T-helper 17 cell (primary cell): ENCODE data around the gene TEAD2. TPM values are rescaled to one million over a fixed set of nuclear protein-coding genes. Genes with fewer than 3 reads are reported as not detected.
A peak's percentile ranks its signal among the peaks of the same experiment; 100 is the strongest.

Experiments used
- ATAC-seq: fragments of 150-1000 bp; cut with Tn5 transposase; 2 replicates; pipeline ENCODE4 v1.10.0; 2021; ENCODE audit warnings: mild to moderate bottlenecking, moderate library complexity
- DNase-seq, 3 donors: peaks; one replicate each; pipeline versions ENCODE4 v3.0.0 to v3.0.0-alpha.2; 2020 to 2021
- H3K9me3 ChIP-seq: one replicate; pipeline ENCODE4 v1.7.0; 2013; ENCODE audit warnings: low read length, mild to moderate bottlenecking; ENCODE audit not compliant: control insufficient read depth, poor library complexity, severe bottlenecking
- H3K27ac Mint-ChIP-seq: one replicate; pipeline ENCODE4 v1.8.0; 2022; ENCODE audit warnings: mild to moderate bottlenecking, moderate library complexity, mixed read lengths
- H3K27me3 Mint-ChIP-seq: one replicate; pipeline ENCODE4 v1.8.0; 2022; ENCODE audit warnings: mixed read lengths
- H3K36me3 Mint-ChIP-seq: one replicate; pipeline ENCODE4 v1.8.0; 2022; ENCODE audit warnings: low read depth, mixed read lengths
- H3K4me1 Mint-ChIP-seq: one replicate; pipeline ENCODE4 v1.8.0; 2022; ENCODE audit warnings: mild to moderate bottlenecking, mixed read lengths
- H3K4me3 Mint-ChIP-seq: one replicate; pipeline ENCODE4 v1.8.0; 2022; ENCODE audit warnings: mild to moderate bottlenecking, moderate library complexity, mixed read lengths
- total RNA-seq, 4 donors: library from RNA in 2 of 4; stranded (reverse) in 2 of 4; gene quantifications; one replicate each; pipeline ENCODE4 v1.2.3 and lab custom pipeline; 2022 to 2026

TEAD2 gene
- total RNA-seq, 2 donors from 2014 or later = 0.17 TPM; not detected in 1

DNA sequence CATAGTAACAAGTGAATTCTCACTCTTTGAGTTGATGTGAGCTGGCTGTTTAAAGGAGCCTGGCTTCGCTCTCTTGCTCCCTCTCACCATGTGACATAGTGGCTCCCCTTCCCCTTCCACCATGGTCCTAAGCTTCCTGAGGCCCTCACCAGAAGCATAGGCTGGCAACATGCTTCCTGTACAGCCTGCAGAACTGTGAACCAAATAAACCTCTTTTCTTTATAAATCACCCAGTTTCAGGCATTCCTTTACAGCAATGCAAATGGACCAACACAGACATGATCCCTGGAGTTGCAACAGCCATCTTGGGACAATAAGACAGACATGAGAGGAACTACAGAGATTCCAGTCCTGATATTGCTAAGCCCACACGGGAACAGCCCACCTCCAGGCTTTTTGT lies 12.6 kb downstream of the TEAD2 start:
- H3K27me3 Mint-ChIP-seq = peaks cover 21% of the 10 kb centered on the region
- H3K36me3 Mint-ChIP-seq = no peaks in the 10 kb centered on the region
- H3K4me1 Mint-ChIP-seq = peaks cover 6% of the 10 kb centered on the region
- no peak overlapping the region for H3K4me3 Mint-ChIP-seq
- no peak overlapping the region for H3K27ac Mint-ChIP-seq
- ATAC-seq (no peak), DNase-seq (no peak)
- no peaks in the 10 kb centered on the region for H3K9me3 ChIP-seq

- peaks cover 6% of the 10 kb centered on the region for H3K4me1 Mint-ChIP-seq
- no peaks in the 10 kb centered on the region for H3K9me3 ChIP-seq
- DNase-seq (no peak), ATAC-seq (no peak)
- H3K36me3 Mint-ChIP-seq = no peaks in the 10 kb centered on the region
- H3K4me3 Mint-ChIP-seq = no peak overlapping the region
- H3K27me3 Mint-ChIP-seq = peaks cover 13% of the 10 kb centered on the region
- H3K27ac Mint-ChIP-seq = no peak overlapping the region
Measured at GRCh38 chr19:49348305-49349189, 13.7 kb downstream of the TEAD2 start.

DNA sequence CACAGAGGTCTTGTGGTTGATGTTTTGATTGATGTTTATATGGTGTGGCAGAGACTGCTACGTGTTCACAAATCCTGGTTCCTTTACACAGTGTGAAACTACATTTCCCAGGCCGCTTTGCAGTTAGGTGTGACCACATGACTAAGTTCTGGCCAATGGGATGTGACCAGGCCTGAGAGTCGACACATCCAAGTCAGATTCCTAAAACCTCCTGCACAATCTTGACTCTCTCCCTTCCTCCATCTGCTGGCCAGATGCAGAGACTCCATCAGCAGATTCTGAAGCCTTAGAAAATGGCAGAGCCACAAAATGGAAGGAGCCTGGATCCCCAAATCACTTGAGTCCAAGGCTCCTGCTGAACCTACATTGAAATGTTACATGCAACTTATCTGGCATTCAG lies 14.4 kb downstream of the TEAD2 start:
- Mint-ChIP-seq H3K27me3 (peaks cover 9% of the 10 kb centered on the region), H3K36me3 (peaks cover under 1% of the 10 kb centered on the region)
- DNase-seq = no peak

DNA sequence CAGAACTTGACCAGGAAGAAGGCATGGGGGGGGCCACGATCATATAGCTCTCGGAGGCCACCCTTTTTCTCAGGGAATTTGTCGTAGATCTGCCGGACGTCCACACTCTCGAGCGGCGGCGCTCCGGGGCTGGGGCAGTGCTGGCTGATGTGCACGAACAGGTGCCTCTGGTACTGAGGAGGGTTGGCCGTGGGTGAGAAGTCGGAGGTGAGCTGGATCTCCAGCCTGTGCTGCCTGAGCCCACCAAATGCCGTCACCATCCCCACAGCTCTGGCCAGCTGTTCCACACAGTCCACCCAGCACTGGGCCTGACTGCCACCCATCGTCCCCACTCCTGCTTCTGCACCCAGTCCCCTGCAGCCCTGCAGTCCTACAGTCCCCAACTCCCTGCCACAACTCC lies 15.0 kb downstream of the TEAD2 start:
- Mint-ChIP-seq H3K27me3 (peaks cover 9% of the 10 kb centered on the region), H3K27ac (no peak overlapping the region), H3K4me1 (peaks cover 8% of the 10 kb centered on the region), H3K4me3 (no peak overlapping the region), H3K36me3 (peaks cover 3% of the 10 kb centered on the region)
- DNase-seq (no peak), ATAC-seq (no peak)
- H3K9me3 ChIP-seq = no peaks in the 10 kb centered on the region

More for the DNA sequence above, 14.4 kb downstream of the TEAD2 start:
- H3K4me3 Mint-ChIP-seq = no peak overlapping the region
- H3K9me3 ChIP-seq = no peaks in the 10 kb centered on the region
- peaks cover 5% of the 10 kb centered on the region for H3K4me1 Mint-ChIP-seq
- H3K27ac Mint-ChIP-seq = no peak overlapping the region
- ATAC-seq = peak; percentile 58

GRCh38 chr19:49344505-49345423 lies 17.5 kb downstream of the TEAD2 start:
- Mint-ChIP-seq H3K4me1 (peaks cover 14% of the 10 kb centered on the region), H3K4me3 (no peak overlapping the region), H3K36me3 (peaks cover 6% of the 10 kb centered on the region), H3K27ac (peak overlapping the region; percentile 89), H3K27me3 (no peaks in the 10 kb centered on the region)
- H3K9me3 ChIP-seq = no peaks in the 10 kb centered on the region
- DNase-seq (no peak), ATAC-seq (no peak)

DNA sequence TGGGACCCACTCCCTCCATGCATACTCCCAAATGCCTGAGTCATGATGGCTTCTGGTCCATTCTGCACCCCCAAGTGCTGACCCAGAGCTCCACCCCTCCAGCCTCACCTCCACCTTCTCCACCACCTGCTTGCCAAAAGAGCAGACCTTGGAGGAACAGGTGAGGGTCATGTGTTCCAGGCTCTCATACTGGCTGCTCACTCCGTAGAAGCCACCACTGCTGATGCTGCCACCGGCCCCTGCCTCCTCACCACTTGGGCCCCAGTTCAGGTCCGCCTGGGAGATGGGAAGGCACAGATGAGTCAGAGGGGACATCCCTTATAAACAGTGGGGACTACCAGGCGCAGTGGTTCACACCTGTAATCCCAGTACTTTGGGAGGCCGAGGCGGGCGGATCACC lies 19.1 kb downstream of the TEAD2 start:
- Mint-ChIP-seq H3K4me1 (peaks cover 22% of the 10 kb centered on the region), H3K36me3 (peaks cover 12% of the 10 kb centered on the region), H3K27me3 (no peaks in the 10 kb centered on the region), H3K27ac (peak overlapping the region; percentile 86), H3K4me3 (no peak overlapping the region)
- no peak for DNase-seq
- no peak for ATAC-seq
- no peaks in the 10 kb centered on the region for H3K9me3 ChIP-seq

DNA sequence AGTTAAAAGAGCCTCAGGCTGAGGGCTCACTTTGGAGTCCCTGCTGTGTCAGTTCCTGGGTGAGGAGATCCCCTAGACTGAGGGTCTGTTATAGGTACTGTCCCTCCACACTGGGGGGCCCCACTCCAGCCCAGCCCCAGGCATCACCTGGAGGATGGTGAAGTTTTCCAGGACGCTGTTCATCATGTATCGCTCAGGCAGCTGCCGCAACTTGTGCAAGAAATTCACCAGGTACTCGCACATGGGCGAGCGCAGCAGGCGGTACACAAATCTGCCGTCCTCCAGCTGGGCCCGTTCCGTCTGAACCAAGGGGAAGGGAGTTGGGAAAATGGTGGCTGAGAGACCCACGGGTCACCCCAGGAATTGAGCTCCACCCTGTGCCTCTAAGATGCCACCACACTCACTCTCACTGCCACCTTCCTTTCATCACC lies 19.9 kb downstream of the TEAD2 start:
- Mint-ChIP-seq H3K36me3 (peaks cover 12% of the 10 kb centered on the region), H3K4me1 (peaks cover 22% of the 10 kb centered on the region), H3K4me3 (no peak overlapping the region), H3K27ac (no peak overlapping the region), H3K27me3 (no peaks in the 10 kb centered on the region)
- ATAC-seq (no peak), DNase-seq (no peak)
- no peaks in the 10 kb centered on the region for H3K9me3 ChIP-seq

DNA sequence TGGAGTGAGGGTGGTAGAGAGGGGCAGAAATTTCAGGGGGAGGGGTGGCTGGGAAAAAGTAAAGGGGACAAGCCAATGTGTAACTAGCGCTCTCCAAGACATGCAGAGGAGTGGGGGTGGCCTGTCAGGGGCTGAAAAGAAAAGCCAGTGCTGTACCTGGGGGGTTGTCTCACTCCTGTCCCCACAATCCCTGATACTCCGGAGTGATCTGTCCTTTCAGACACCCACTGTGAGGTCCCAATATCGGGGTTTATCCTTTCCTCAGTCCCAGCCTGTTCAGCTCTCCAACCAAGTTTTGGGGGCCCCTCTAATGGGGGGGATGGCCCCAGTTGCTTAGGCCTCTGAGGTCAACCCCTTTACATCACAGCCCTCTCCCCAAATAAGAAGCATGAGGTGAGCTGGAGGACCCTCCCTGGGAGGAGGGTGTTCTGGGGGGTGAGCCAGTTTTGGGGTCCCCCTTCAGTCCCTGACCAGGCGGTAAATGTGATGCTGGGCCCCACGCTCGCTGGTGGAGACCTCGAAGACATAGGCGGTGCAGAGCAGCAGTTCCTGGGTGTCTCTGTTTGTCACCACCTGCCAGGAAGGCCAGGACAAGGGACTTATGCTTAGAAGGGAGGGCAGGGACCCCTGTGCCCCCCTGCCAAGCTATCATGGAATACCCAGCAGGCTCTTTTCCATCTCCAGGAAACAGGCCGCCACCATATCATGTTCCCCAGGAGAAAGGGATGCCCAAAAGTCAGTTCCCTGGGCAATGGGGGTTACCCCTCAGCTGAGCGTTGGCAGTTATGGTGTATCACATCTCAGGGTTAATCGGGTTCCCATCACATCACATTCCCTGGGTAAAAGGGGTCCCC lies 21.1 kb downstream of the TEAD2 start:
- Mint-ChIP-seq H3K36me3 (peaks cover 14% of the 10 kb centered on the region), H3K27me3 (no peaks in the 10 kb centered on the region), H3K4me1 (peaks cover 30% of the 10 kb centered on the region), H3K4me3 (no peak overlapping the region), H3K27ac (no peak overlapping the region)
- H3K9me3 ChIP-seq = no peaks in the 10 kb centered on the region
- DNase-seq (no peak), ATAC-seq (no peak)

DNA sequence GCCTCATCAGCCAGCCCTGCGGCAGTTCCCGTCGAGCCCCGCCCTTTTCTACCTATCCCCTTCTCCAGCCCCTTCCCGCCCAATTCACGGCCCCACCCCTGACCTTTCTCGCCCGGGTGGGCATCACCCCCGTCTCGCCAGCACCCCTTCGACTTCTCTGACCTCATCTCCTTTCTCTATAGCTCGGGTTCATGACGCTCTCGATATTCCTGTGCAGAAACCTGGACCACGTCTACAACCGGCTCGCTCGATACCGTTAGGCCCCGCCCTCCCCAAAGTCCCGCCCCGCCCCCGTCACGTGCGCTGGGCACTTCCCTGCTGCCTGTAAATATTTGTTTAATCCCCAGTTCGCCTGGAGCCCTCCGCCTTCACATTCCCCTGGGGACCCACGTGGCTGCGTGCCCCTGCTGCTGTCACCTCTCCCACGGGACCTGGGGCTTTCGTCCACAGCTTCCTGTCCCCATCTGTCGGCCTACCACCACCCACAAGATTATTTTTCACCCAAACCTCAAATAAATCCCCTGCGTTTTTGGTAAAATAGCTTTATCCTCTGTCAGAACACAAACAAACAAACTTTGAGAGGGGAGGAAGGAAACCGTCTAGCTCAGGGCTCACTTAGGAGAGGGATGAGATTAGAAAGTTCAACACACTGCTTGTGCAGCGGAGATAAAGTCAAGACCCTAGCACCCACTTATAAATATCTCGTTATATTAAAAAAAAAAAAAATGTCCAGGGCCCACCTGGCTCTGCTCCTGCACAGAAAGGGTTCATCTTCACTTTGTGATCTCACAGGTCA lies 21.9 kb downstream of the TEAD2 start:
- DNase-seq (no peak), ATAC-seq (peak; percentile 36)
- H3K27me3 Mint-ChIP-seq = no peaks in the 10 kb centered on the region
- no peaks in the 10 kb centered on the region for H3K9me3 ChIP-seq
- peak overlapping the region; percentile 47 for H3K4me3 Mint-ChIP-seq
- H3K4me1 Mint-ChIP-seq = peaks cover 37% of the 10 kb centered on the region
- no peak overlapping the region for H3K27ac Mint-ChIP-seq
- peaks cover 16% of the 10 kb centered on the region for H3K36me3 Mint-ChIP-seq

DNA sequence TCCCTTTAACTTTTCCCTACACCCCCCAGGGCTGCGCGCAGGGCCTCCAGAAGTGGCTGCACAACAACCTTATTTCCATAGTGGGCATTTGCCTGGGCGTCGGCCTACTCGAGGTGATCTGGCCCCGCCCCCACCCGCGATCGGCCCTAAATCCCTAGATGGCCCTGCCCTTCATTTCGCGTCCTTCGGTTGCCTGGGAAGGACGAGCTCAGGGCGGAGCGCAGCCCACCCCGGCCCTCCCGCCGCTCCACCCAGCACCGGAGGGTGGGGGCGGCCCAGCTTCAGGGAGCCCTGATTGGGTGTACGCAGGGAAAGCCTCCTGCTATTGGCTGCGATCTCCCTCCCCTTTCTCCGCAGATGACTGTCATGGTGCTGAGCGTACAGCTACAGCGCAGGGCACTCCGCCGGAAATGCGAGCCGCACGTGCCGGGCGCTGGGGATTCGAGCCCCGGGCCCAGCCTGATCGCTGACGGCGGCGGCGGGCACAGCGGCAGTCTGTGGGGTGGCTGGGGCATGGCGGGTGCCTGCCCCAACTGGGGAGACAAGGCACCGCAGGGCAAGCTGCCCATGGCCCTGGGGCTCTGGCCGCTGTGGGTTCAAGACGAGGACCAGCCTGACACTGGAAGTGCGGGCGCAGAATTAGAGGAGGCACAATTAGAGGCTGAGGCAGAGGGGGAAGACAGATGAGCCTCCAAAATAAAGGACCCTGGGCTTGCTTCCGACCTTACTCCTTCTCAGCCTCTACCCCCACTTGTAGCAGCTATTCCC lies 22.7 kb downstream of the TEAD2 start:
- Mint-ChIP-seq H3K36me3 (peaks cover 16% of the 10 kb centered on the region), H3K27me3 (no peaks in the 10 kb centered on the region), H3K27ac (peak overlapping the region; percentile 68), H3K4me3 (peak overlapping the region; percentile 47), H3K4me1 (peaks cover 41% of the 10 kb centered on the region)
- DNase-seq (no peak), ATAC-seq (no peak)
- no peaks in the 10 kb centered on the region for H3K9me3 ChIP-seq

- H3K27ac Mint-ChIP-seq = peak overlapping the region; percentile 68
- peaks cover 16% of the 10 kb centered on the region for H3K36me3 Mint-ChIP-seq
- no peak for DNase-seq
- no peak for ATAC-seq
- peaks cover 46% of the 10 kb centered on the region for H3K4me1 Mint-ChIP-seq
- H3K9me3 ChIP-seq = no peaks in the 10 kb centered on the region
- H3K27me3 Mint-ChIP-seq = no peaks in the 10 kb centered on the region
- peak overlapping the region; percentile 7 for H3K4me3 Mint-ChIP-seq
Measured at GRCh38 chr19:49338691-49339300, 23.4 kb downstream of the TEAD2 start.
